KMS-11 (cell line): Measurements from ENCODE around the gene SGO2.

Experiments used
- H2AFZ ChIP-seq: fragments of 200-600 bp; sonication (generic); 2 replicates; pipeline ENCODE4 v1.6.1; 2016; ENCODE audit warnings: antibody characterized with exemption, mixed run types, low read depth
- H3K27ac ChIP-seq: fragments of 200-600 bp; sonication (generic); 2 replicates; pipeline ENCODE4 v1.6.1; 2016; ENCODE audit warnings: mild to moderate bottlenecking, mixed run types
- H3K27me3 ChIP-seq: fragments of 200-600 bp; sonication (generic); 2 replicates; pipeline ENCODE4 v1.6.1; 2017; ENCODE audit warnings: mild to moderate bottlenecking, low read depth, mixed run types, moderate library complexity; ENCODE audit not compliant: insufficient read depth
- H3K36me3 ChIP-seq: fragments of 200-600 bp; sonication (generic); 2 replicates; pipeline ENCODE4 v1.6.1; 2017; ENCODE audit warnings: mild to moderate bottlenecking, mixed run types; ENCODE audit not compliant: insufficient read depth
- H3K4me1 ChIP-seq: fragments of 200-600 bp; sonication (generic); 2 replicates; pipeline ENCODE4 v1.6.1; 2016; ENCODE audit warnings: mild to moderate bottlenecking, low read depth, mixed run types; ENCODE audit not compliant: poor library complexity, severe bottlenecking
- H3K4me2 ChIP-seq: fragments of 200-600 bp; sonication (generic); 2 replicates; pipeline ENCODE4 v1.7.0; 2016; ENCODE audit warnings: mild to moderate bottlenecking, mixed run types
- H3K4me3 ChIP-seq: fragments of 200-600 bp; sonication (generic); IDR thresholded peaks from 2 replicates; pipeline ENCODE4 v1.6.1; 2017; ENCODE audit warnings: low read depth, low read length, mixed read lengths; ENCODE audit not compliant: insufficient read depth
- H3K79me2 ChIP-seq: fragments of 200-600 bp; sonication (generic); 2 replicates; pipeline ENCODE4 v1.6.1; 2016; ENCODE audit warnings: low read depth, mixed run types; ENCODE audit not compliant: insufficient read depth
- H3K9ac ChIP-seq: fragments of 200-600 bp; sonication (generic); 2 replicates; pipeline ENCODE4 v1.6.1; 2016; ENCODE audit warnings: mild to moderate bottlenecking, mixed run types
- H4K20me1 ChIP-seq: fragments of 200-600 bp; sonication (generic); 2 replicates; pipeline ENCODE4 v1.6.1; 2016; ENCODE audit warnings: mild to moderate bottlenecking, mixed run types; ENCODE audit not compliant: insufficient read depth
- CTCF ChIP-seq: fragments of 200-600 bp; sonication (generic); conservative IDR thresholded peaks from 2 replicates; pipeline ENCODE4 v1.6.1; 2017; ENCODE audit warnings: low read depth, mild to moderate bottlenecking, antibody characterized with exemption, low read length, moderate library complexity, mixed read lengths

SGO2 gene

GRCh38 chr2:200486529-200486928, 39.5 kb upstream of the SGO2 start:
- Histone ChIP-seq H3K9ac (no peak overlapping the region), H3K4me1 (no peaks in the 10 kb centered on the region), H3K79me2 (no peaks in the 10 kb centered on the region), H4K20me1 (no peaks in the 10 kb centered on the region), H2AFZ (no peak overlapping the region), H3K4me2 (no peak overlapping the region), H3K4me3 (no peak overlapping the region), H3K27ac (no peak overlapping the region), H3K36me3 (no peaks in the 10 kb centered on the region), H3K27me3 (no peaks in the 10 kb centered on the region)
- TF ChIP-seq CTCF, result no peak

GRCh38 chr2:200488169-200488568, 37.8 kb upstream of the SGO2 start:
- Histone ChIP-seq H3K4me2 (no peak overlapping the region), H2AFZ (no peak overlapping the region), H3K4me3 (no peak overlapping the region), H3K27ac (no peak overlapping the region), H3K9ac (no peak overlapping the region), H3K27me3 (no peaks in the 10 kb centered on the region), H3K36me3 (no peaks in the 10 kb centered on the region), H4K20me1 (no peaks in the 10 kb centered on the region), H3K4me1 (no peaks in the 10 kb centered on the region), H3K79me2 (no peaks in the 10 kb centered on the region)
- TF ChIP-seq CTCF, result no peak

- Histone ChIP-seq H3K27ac (no peak overlapping the region), H3K79me2 (no peaks in the 10 kb centered on the region), H3K4me2 (no peak overlapping the region), H3K9ac (no peak overlapping the region), H2AFZ (no peak overlapping the region), H3K4me3 (no peak overlapping the region), H3K4me1 (no peaks in the 10 kb centered on the region), H4K20me1 (no peaks in the 10 kb centered on the region), H3K36me3 (no peaks in the 10 kb centered on the region), H3K27me3 (no peaks in the 10 kb centered on the region)
- no peak for TF ChIP-seq CTCF
Observed at GRCh38 chr2:200490001-200490400, 36.0 kb upstream of the SGO2 start.

GRCh38 chr2:200492656-200493055, 33.4 kb upstream of the SGO2 start:
- H3K27me3 ChIP-seq, result no peaks in the 10 kb centered on the region
- no peak for TF ChIP-seq CTCF
- no peaks in the 10 kb centered on the region for H3K79me2 ChIP-seq
- no peak overlapping the region for H3K4me3 ChIP-seq
- no peaks in the 10 kb centered on the region for H3K4me1 ChIP-seq
- no peaks in the 10 kb centered on the region for H4K20me1 ChIP-seq
- H2AFZ ChIP-seq, result no peak overlapping the region
- no peak overlapping the region for H3K9ac ChIP-seq
- H3K36me3 ChIP-seq, result 0 out of 2 replicates have a peak, but pooled peaks cover 3% of the 10 kb centered on the region
- H3K27ac ChIP-seq, result no peak overlapping the region
- H3K4me2 ChIP-seq, result no peak overlapping the region
